GM10266 (cell line): ENCODE measurements around the gene SLC25A26.

Experiments
- DNase-seq: peaks from one replicate; pipeline ENCODE4 v3.0.0; 2012; ENCODE audit errors: extremely low spot score
- CTCF ChIP-seq: IDR thresholded peaks from 2 replicates; pipeline ENCODE4 v1.5.1; 2012; ENCODE audit warnings: mild to moderate bottlenecking, low read depth; ENCODE audit not compliant: control insufficient read depth, insufficient read depth; ENCODE audit errors: missing control alignments

SLC25A26 gene

DNA sequence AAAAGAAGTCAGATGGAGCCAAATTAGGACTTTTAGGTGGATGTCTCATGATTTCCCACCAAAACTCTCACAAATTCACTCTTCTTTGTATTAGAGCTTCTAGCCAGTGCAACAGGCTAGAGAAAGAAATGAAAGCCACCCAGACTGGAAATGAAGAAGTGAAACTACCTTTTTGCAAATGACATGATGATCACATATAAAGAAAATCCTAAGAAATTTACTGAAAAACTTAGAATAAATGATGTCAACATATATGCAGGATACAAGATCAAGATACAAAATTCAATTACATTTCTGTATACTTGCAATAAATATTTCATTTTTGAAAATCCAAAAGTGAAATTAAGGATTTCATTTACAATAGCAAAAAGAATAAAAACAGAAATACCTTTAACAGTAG is 169.2 kb downstream of the SLC25A26 start:
- no peak for DNase-seq
- no peak for TF ChIP-seq CTCF

GRCh38 chr3:66392512-66392911 is 171.7 kb downstream of the SLC25A26 start:
- no peak for DNase-seq
- no peak for TF ChIP-seq CTCF

- no peak for DNase-seq
- TF ChIP-seq CTCF: no peak
Observed at GRCh38 chr3:66392966-66393332, 172.1 kb downstream of the SLC25A26 start.

DNA sequence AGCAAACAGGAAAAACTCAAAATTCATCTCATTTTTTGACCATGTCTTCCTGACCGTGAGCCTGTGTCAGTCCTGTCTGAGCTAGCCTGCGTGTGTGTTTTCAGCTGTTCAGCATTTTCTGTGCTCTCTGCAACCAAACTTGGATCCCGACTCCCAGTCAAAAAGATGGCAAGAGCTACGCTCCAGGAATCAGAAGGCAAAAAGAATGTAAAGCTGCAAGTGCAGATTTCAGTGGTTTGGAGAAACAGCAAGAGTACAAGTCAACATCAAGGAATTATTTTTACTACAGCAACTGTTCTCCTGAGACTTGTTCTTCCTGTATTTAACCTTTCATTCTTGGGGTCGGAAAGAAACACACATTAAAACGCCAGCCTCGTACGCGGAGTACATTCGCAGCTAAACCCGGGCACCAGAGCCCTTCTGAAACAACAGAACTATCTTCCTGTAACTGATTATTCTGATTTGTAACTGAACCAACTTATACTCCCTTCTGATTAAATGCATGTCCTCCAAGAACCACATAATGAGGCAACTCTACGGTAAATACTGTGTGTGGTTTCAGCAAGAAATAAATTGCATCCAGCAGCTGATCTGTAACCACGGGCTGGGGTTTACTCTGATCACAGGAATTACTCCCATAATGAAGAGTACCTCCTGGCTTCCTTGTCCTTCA is 172.7 kb downstream of the SLC25A26 start:
- no peak for DNase-seq
- TF ChIP-seq CTCF: no peak

GRCh38 chr3:66394019-66394752 is 173.4 kb downstream of the SLC25A26 start:
- DNase-seq: peak; percentile 72
- TF ChIP-seq CTCF: no peak

DNA sequence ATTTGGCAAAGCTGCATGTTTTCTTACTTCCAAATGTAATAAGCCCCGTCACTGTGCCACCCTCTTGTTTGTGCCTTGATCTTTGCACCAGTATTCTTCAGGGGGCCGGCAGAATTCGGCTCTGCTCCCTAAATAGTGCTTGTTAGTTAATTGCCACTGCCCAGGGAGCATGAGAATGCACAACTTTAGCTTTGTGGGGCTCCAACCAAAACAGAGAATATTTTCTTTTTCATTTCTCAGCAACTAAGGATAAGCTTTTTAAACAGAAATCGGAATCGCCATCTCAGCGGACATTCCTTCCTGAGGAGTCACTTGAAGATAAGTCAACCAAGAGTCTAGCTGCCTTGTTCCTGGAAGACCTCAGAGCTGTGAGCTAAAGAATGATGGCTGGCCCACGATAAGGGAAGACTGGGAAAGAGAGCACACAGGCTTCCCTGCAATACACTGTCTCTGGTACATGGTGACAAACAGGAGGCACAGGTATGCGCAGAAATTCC is 174.0 kb downstream of the SLC25A26 start:
- no peak for TF ChIP-seq CTCF
- DNase-seq: no peak

- no peak for DNase-seq
- no peak for TF ChIP-seq CTCF
Observed at GRCh38 chr3:66395635-66396034, 174.8 kb downstream of the SLC25A26 start.
